Neural cell (in vitro differentiated cells): ENCODE measurements around the gene HLA-G. TPM values are rescaled to one million over a fixed set of nuclear protein-coding genes. Genes with fewer than 3 reads are reported as not detected.

ENCODE experiments used
- H2AFZ ChIP-seq: fragments of 200-600, 300-800 bp; sonication (generic), shearing (Covaris generic); 2 replicates; pipeline ENCODE4 v1.6.0; 2014; ENCODE audit warnings: low read depth, mild to moderate bottlenecking, antibody characterized with exemption, low read length, moderate library complexity
- H3F3A ChIP-seq: fragments of 200-600 bp; shearing (Covaris generic); 2 replicates; pipeline ENCODE4 v1.6.1; 2016; ENCODE audit warnings: mild to moderate bottlenecking, moderate library complexity, mixed read lengths, antibody characterized with exemption, low read length; ENCODE audit not compliant: insufficient read depth, poor library complexity, severe bottlenecking
- H3K27ac ChIP-seq: fragments of 200-600, 300-800 bp; sonication (generic), shearing (Covaris generic); 2 replicates; pipeline ENCODE4 v1.5.1; 2014; ENCODE audit warnings: mild to moderate bottlenecking, low read length, moderate library complexity
- H3K27me3 ChIP-seq: fragments of 300-800, 200-600 bp; sonication (generic), shearing (Covaris generic); 2 replicates; pipeline ENCODE4 v1.6.0; 2014; ENCODE audit warnings: mild to moderate bottlenecking, low read depth, low read length, moderate library complexity; ENCODE audit not compliant: insufficient read depth
- H3K36me3 ChIP-seq: fragments of 300-800, 200-600 bp; sonication (generic), shearing (Covaris generic); 2 replicates; pipeline ENCODE4 v1.5.1; 2014; ENCODE audit warnings: mild to moderate bottlenecking, antibody characterized with exemption, low read length, moderate library complexity; ENCODE audit not compliant: insufficient read depth
- H3K4me2 ChIP-seq: fragments of 300-800, 200-600 bp; sonication (generic), shearing (Covaris generic); 2 replicates; pipeline ENCODE4 v1.6.0; 2014; ENCODE audit warnings: mild to moderate bottlenecking, low read length
- H3K4me3 ChIP-seq: fragments of 300-800, 200-600 bp; sonication (generic), shearing (Covaris generic); 2 replicates; pipeline ENCODE4 v1.5.1; 2014; ENCODE audit warnings: mild to moderate bottlenecking, low read length, moderate library complexity
- H3K79me2 ChIP-seq: fragments of 200-600 bp; shearing (Covaris generic); replicated peaks from 2 replicates; pipeline ENCODE4 v1.6.0; 2014; ENCODE audit warnings: mild to moderate bottlenecking, low read length, moderate library complexity; ENCODE audit not compliant: insufficient read depth
- H3K9ac ChIP-seq: fragments of 300-800, 200-600 bp; sonication (generic), shearing (Covaris generic); 2 replicates; pipeline ENCODE4 v1.6.1; 2016; ENCODE audit warnings: mild to moderate bottlenecking, low read length, mixed read lengths
- H3K9me2 ChIP-seq: fragments of 200-600 bp; shearing (Covaris generic); 2 replicates; pipeline ENCODE4 v1.6.1; 2016; ENCODE audit warnings: mild to moderate bottlenecking, low read length, mixed read lengths; ENCODE audit not compliant: insufficient read depth
- H3K9me3 ChIP-seq: fragments of 200-600, 300-800 bp; sonication (generic), shearing (Covaris generic); 2 replicates; pipeline ENCODE4 v1.6.1; 2016; ENCODE audit warnings: mild to moderate bottlenecking, mixed run types, low read length, moderate library complexity, mixed read lengths
- H4K20me1 ChIP-seq: fragments of 200-600 bp; shearing (Covaris generic); 2 replicates; pipeline ENCODE4 v1.6.1; 2016; ENCODE audit warnings: mild to moderate bottlenecking, mixed run types; ENCODE audit not compliant: insufficient read depth
- CTCF ChIP-seq: fragments of 450-650 bp; IDR thresholded peaks from 2 replicates; pipeline ENCODE4 v1.5.1; 2014; ENCODE audit warnings: antibody characterized with exemption, mild to moderate bottlenecking, moderate library complexity; ENCODE audit not compliant: poor library complexity, severe bottlenecking
- EP300 ChIP-seq: fragments of 450-650 bp; conservative IDR thresholded peaks from 2 replicates; pipeline ENCODE4 v1.6.1; 2014; ENCODE audit warnings: antibody characterized with exemption, mild to moderate bottlenecking, moderate library complexity; ENCODE audit not compliant: poor library complexity, severe bottlenecking
- EZH2 ChIP-seq: fragments of 200-600, 300-800 bp; shearing (Covaris generic), sonication (generic); IDR thresholded peaks from 2 replicates; pipeline ENCODE4 v1.6.1; 2014; ENCODE audit warnings: antibody characterized with exemption, low read length, borderline replicate concordance, mild to moderate bottlenecking; ENCODE audit not compliant: insufficient read depth, poor library complexity, severe bottlenecking
- MXI1 ChIP-seq: fragments of 450-650 bp; conservative IDR thresholded peaks from 2 replicates; pipeline ENCODE4 v1.6.1; 2014; ENCODE audit warnings: antibody characterized with exemption, mild to moderate bottlenecking; ENCODE audit not compliant: poor library complexity, severe bottlenecking
- POLR2AphosphoS5 ChIP-seq: IDR thresholded peaks from 2 replicates; pipeline ENCODE4 v1.6.1; 2012
- RAD21 ChIP-seq: fragments of 450-650 bp; conservative IDR thresholded peaks from 2 replicates; pipeline ENCODE4 v1.6.1; 2014; ENCODE audit warnings: antibody characterized with exemption, mild to moderate bottlenecking, moderate library complexity
- REST ChIP-seq: IDR thresholded peaks from 2 replicates; pipeline ENCODE4 v1.6.1; 2012; ENCODE audit warnings: borderline replicate concordance
- SMC3 ChIP-seq: fragments of 450-650 bp; conservative IDR thresholded peaks from 2 replicates; pipeline ENCODE4 v1.6.1; 2014; ENCODE audit warnings: antibody characterized with exemption, mild to moderate bottlenecking, moderate library complexity; ENCODE audit not compliant: poor library complexity
- TAF1 ChIP-seq: IDR thresholded peaks from 2 replicates; pipeline ENCODE4 v1.6.1; 2012; ENCODE audit warnings: low read depth
- polyA plus RNA-seq: library from polyadenylated mRNA; depleted of rRNA; stranded (reverse); fragments of >200 nt; gene quantifications from 2 replicates; pipeline ENCODE4 v1.2.3, GENCODE V29; 2014

Gene HLA-G
- polyA plus RNA-seq, 1 donor from 2014 or later, result not detected

- Histone ChIP-seq H3K9me2 (no peaks in the 10 kb centered on the region), H3K9me3 (no peaks in the 10 kb centered on the region), H3K4me3 (no peak overlapping the region), H3K27me3 (no peaks in the 10 kb centered on the region), H2AFZ (no peak overlapping the region), H3F3A (no peaks in the 10 kb centered on the region), H3K36me3 (no peaks in the 10 kb centered on the region), H3K79me2 (no peaks in the 10 kb centered on the region), H4K20me1 (no peaks in the 10 kb centered on the region), H3K9ac (no peak overlapping the region), H3K27ac (no peak overlapping the region), H3K4me2 (no peak overlapping the region)
- TF ChIP-seq RAD21 (no peak), CTCF (no peak), EP300 (no peak), EZH2 (no peak), SMC3 (no peak), TAF1 (no peak), POLR2AphosphoS5 (no peak), REST (no peak)
Measured at GRCh38 chr6:29815118-29815750, 12.4 kb upstream of the HLA-G start.

- TF ChIP-seq TAF1 (no peak), REST (no peak), SMC3 (no peak), POLR2AphosphoS5 (no peak), CTCF (no peak), EZH2 (no peak), EP300 (no peak), RAD21 (no peak), MXI1 (no peak)
- Histone ChIP-seq H3K9me3 (no peaks in the 10 kb centered on the region), H3K4me3 (no peak overlapping the region), H3K27me3 (no peaks in the 10 kb centered on the region), H2AFZ (no peak overlapping the region), H3K9me2 (no peaks in the 10 kb centered on the region), H3K79me2 (no peaks in the 10 kb centered on the region), H3F3A (no peaks in the 10 kb centered on the region), H4K20me1 (no peaks in the 10 kb centered on the region), H3K4me2 (no peak overlapping the region), H3K36me3 (no peaks in the 10 kb centered on the region), H3K9ac (no peak overlapping the region), H3K27ac (no peak overlapping the region)
Measured at GRCh38 chr6:29816030-29816429, 11.6 kb upstream of the HLA-G start.
